Daoy (cell line): Measurements from ENCODE around the gene HOXB8. TPM values are rescaled to one million over a fixed set of nuclear protein-coding genes. Genes with fewer than 3 reads are reported as not detected.
A peak's percentile ranks its signal among the peaks of the same experiment; 100 is the strongest.

Experiments
- DNase-seq: peaks from one replicate; pipeline ENCODE4 v3.0.0-alpha.2; 2015; ENCODE audit warnings: low read depth
- total RNA-seq: library from RNA; depleted of rRNA; stranded (reverse); fragments of >200 nt; shearing (Covaris generic); gene quantifications from 2 replicates; pipeline ENCODE4 v1.2.3, GENCODE V29; 2014

Gene HOXB8
- total RNA-seq, 1 experiment from 2014 or later, result 6.9 TPM

- peak; percentile 53 for DNase-seq
Observed at GRCh38 chr17:48624544-48625494, 9.7 kb upstream of the HOXB8 start.

- DNase-seq, result no peak
Observed at GRCh38 chr17:48624118-48624517, 9.0 kb upstream of the HOXB8 start.

- no peak for DNase-seq
Observed at GRCh38 chr17:48623583-48623982, 8.5 kb upstream of the HOXB8 start.

- DNase-seq, result no peak
Observed at GRCh38 chr17:48622857-48623256, 7.8 kb upstream of the HOXB8 start.

GRCh38 chr17:48621410-48622392 lies 6.6 kb upstream of the HOXB8 start:
- no peak for DNase-seq

GRCh38 chr17:48620461-48621139 lies 5.5 kb upstream of the HOXB8 start:
- DNase-seq, result no peak

GRCh38 chr17:48619826-48620449 lies 4.8 kb upstream of the HOXB8 start:
- no peak for DNase-seq

- DNase-seq, result peak; percentile 84
Observed at GRCh38 chr17:48618256-48618896, 3.3 kb upstream of the HOXB8 start.

- DNase-seq, result no peak
Observed at GRCh38 chr17:48617471-48618255, 2.6 kb upstream of the HOXB8 start.

GRCh38 chr17:48616717-48617470 lies 1.8 kb upstream of the HOXB8 start:
- DNase-seq, result no peak

- no peak for DNase-seq
Observed at GRCh38 chr17:48615963-48616716, 1.0 kb upstream of the HOXB8 start.

GRCh38 chr17:48613862-48614694 lies 1.0 kb downstream of the HOXB8 start:
- peak; percentile 52 for DNase-seq

GRCh38 chr17:48612854-48613691 lies 2.0 kb downstream of the HOXB8 start:
- peak; percentile 65 for DNase-seq

- DNase-seq, result no peak
Observed at GRCh38 chr17:48612456-48612853, 2.6 kb downstream of the HOXB8 start.

GRCh38 chr17:48611681-48612455 lies 3.2 kb downstream of the HOXB8 start:
- peak; percentile 52 for DNase-seq

- peak; percentile 46 for DNase-seq
Observed at GRCh38 chr17:48611213-48611612, 3.9 kb downstream of the HOXB8 start.
